Right lobe of liver (tissue), 6 donors: ENCODE measurements around the gene ITPR2. TPM values are rescaled to one million over a fixed set of nuclear protein-coding genes. Genes with fewer than 3 reads are reported as not detected.

Source experiments
- ATAC-seq, 4 donors: fragments of 200-7000 bp; cut with Tn5 transposase; one replicate each; pipeline ENCODE4 v1.9.1; 2020; ENCODE audit warnings: mild to moderate bottlenecking in 4 of 4, moderate library complexity in 4 of 4
- DNase-seq, 3 donors: peaks; one replicate each; pipeline ENCODE4 v3.0.0-alpha.2; 2020
- H3K27ac ChIP-seq, 3 donors: fragments of 200-600 bp; one replicate each; pipeline ENCODE4 v1.8.0; 2022
- H3K27me3 ChIP-seq, 2 donors: fragments of 200-600 bp; one replicate each; pipeline ENCODE4 v1.8.0; 2022
- H3K36me3 ChIP-seq, 4 donors: fragments of 200-600 bp; sonication (generic) in 1 of 4; one replicate each; pipeline versions ENCODE4 v1.5.1 to v1.8.0; 2017 to 2022; ENCODE audit warnings: control low read depth in 1 of 4
- H3K4me1 ChIP-seq, 4 donors: fragments of 200-600 bp; sonication (generic) in 1 of 4; one replicate each; pipeline versions ENCODE4 v1.5.1 to v1.8.0; 2017 to 2022; ENCODE audit warnings: control low read depth in 1 of 4
- H3K4me3 ChIP-seq, 3 donors: fragments of 200-600 bp; one replicate each; pipeline ENCODE4 v1.8.0; 2022
- H3K9me3 ChIP-seq, 4 donors: fragments of 200-600 bp; sonication (generic) in 1 of 4; one replicate each; pipeline versions ENCODE4 v1.5.1 to v1.8.0; 2017 to 2022; ENCODE audit warnings: control low read depth in 1 of 4
- POLR2A ChIP-seq: fragments of 450-650 bp; IDR thresholded peaks from one replicate; pipeline ENCODE4 v1.6.1; 2017; ENCODE audit warnings: antibody characterized with exemption, mild to moderate bottlenecking
- WGBS: methylation state at CpG from one replicate; pipeline ENCODE4 v1.1.6; 2018; ENCODE audit warnings: low coverage, low lambda C conversion rate; ENCODE audit not compliant: insufficient coverage; ENCODE audit errors: missing lambda C conversion rate; 5-methylcytosine and 5-hydroxymethylcytosine counted together
- intact Hi-C, 2 donors: fragments of 100-400 bp; cut with DNase I; formaldehyde crosslinking; loops; one replicate each; pipeline versions ENCODE4 v1.11.2 to v1.14.1; 2022
- total RNA-seq, 6 experiments: library from RNA; depleted of rRNA in 2 of 6; stranded (reverse); fragments of >200 nt in 2 of 6; fragmentation: NEBNext Ultra II Directional in 3 of 6; extraction: Animal tissue kit (Norgen Biotek cat#: 25700) in 3 of 6; gene quantifications; one replicate each; pipeline versions ENCODE4 v1.1.0 to v1.2.4, GENCODE V29; 2016 to 2023
- TF ChIP-seq, protein P1 (sequence below), 4 donors: fragments of 200-600 bp in 3 of 4; fragments of 450-650 bp in 1 of 4; IDR thresholded peaks; one replicate each; pipeline versions ENCODE4 v1.5.1 to v1.8.0; 2016 to 2022; ENCODE audit warnings: antibody characterized with exemption in 4 of 4, mild to moderate bottlenecking in 2 of 4
- donor health status: DM: no; HTN: yes; CAD: no.
- donor health status: DM: no; HTN: no; CAD: no.
- donor health status: DM: no; HTN: no; CAD: no.
- donor health status: DM: no; HTN: yes; CAD: no.
- donor health status: DM: no; HTN: yes; CAD: no.

Gene ITPR2
- total RNA-seq, 6 experiments from 2014 or later: 39.3 to 114 (median 57.2) TPM

DNA sequence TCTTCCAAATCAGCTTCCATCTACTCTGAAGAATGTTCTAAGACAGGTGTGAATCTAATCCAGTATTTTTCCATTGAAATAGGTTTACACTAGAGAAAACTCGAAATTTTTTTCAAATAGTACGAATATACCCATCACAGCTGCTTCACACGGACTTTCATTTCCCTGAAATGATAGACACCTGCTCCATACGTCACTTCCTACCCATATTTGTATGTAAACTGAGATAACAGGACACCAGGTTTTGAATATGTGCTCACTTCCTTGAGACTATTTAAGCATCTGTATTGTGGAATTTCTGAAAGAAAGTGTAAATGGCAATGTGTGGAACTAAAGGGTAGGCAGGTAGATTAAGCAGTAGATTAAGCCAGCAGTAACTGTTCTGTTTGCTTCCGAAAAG lies 13.4 kb upstream of the ITPR2 start:
- intact Hi-C loops: no loop called here
- no peaks in the 10 kb centered on the region for H3K9me3 ChIP-seq
- H3K27ac ChIP-seq: no peak overlapping the region
- H3K4me1 ChIP-seq: peaks cover 0 to 21% (median 4%) of the 10 kb centered on the region in 4 donors
- H3K36me3 ChIP-seq: no peaks in the 10 kb centered on the region
- 62% methylated on average over 5 of the region's 5 CpGs for WGBS
- ATAC-seq: no peak
- DNase-seq: no peak
- TF ChIP-seq, protein P1, sequence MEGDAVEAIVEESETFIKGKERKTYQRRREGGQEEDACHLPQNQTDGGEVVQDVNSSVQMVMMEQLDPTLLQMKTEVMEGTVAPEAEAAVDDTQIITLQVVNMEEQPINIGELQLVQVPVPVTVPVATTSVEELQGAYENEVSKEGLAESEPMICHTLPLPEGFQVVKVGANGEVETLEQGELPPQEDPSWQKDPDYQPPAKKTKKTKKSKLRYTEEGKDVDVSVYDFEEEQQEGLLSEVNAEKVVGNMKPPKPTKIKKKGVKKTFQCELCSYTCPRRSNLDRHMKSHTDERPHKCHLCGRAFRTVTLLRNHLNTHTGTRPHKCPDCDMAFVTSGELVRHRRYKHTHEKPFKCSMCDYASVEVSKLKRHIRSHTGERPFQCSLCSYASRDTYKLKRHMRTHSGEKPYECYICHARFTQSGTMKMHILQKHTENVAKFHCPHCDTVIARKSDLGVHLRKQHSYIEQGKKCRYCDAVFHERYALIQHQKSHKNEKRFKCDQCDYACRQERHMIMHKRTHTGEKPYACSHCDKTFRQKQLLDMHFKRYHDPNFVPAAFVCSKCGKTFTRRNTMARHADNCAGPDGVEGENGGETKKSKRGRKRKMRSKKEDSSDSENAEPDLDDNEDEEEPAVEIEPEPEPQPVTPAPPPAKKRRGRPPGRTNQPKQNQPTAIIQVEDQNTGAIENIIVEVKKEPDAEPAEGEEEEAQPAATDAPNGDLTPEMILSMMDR (IDR thresholded peaks at IDR 0.05): no peak
- H3K4me3 ChIP-seq: no peak overlapping the region
- no peaks in the 10 kb centered on the region for H3K27me3 ChIP-seq

DNA sequence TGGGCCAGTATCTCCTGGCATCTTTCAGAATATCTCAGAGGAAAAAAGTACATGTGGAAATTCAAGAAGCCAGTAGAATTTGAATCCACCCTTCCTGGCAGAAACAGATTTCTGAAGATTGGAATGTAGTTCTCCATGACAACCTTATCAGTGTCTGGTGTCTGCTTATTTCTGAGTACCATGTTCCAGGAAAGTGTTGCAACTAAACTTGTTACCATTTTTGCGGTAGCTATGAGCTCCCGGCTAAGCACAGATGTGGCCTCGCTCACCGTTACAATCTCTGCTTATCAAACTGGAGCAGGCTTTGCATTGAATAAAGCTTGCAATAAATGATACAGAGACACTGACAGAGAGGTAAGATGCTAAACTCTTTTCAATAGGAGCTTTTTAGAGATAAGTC lies 13.0 kb upstream of the ITPR2 start:
- WGBS: 8% methylated on average over 4 of the region's 4 CpGs
- TF ChIP-seq, protein P1 (IDR thresholded peaks at IDR 0.05): no peak
- no peak for TF ChIP-seq POLR2A
- intact Hi-C loops: no loop called here
- no peaks in the 10 kb centered on the region for H3K9me3 ChIP-seq
- no peak overlapping the region for H3K4me3 ChIP-seq
- H3K36me3 ChIP-seq: no peaks in the 10 kb centered on the region
- DNase-seq (no peak), ATAC-seq (peak; percentile 74 to 84 (median 82))
- peaks cover 0 to 21% (median 4%) of the 10 kb centered on the region in 4 donors for H3K4me1 ChIP-seq
- H3K27me3 ChIP-seq: no peaks in the 10 kb centered on the region
- no peak overlapping the region for H3K27ac ChIP-seq

DNA sequence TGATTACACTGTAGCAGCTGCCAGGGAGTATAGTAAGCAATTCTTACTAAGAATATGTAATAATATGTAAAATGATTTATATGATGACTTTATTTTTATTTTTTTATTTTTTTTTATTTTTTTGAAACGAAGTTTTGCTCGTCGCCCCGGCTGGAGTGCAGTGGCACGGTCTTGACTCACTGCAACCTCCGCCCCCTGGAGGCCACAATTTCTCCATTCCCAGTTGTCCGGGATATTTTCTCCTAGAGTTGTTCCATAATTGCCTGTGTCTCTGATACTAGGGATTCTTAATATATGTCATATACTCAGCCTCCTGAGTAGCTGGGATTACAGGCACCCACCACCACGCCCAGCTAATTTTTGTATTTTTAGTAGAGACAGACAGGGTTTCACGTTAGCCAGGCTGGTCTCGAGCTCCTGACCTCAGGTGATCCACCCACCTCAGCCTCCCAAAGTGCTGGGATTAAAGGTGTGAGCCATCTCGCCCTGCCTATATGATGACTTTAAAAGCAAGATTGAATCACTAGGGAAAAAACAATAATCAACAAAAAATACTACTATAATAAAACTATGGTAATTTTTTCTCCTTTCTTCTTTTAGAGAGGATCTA lies 12.2 kb upstream of the ITPR2 start:
- TF ChIP-seq POLR2A: no peak
- TF ChIP-seq, protein P1 (IDR thresholded peaks at IDR 0.05): peak; percentile 56 to 81 (median 74)
- intact Hi-C loops: no loop called here
- Histone ChIP-seq H3K4me1 (peaks cover 0 to 21% (median 4%) of the 10 kb centered on the region in 4 donors), H3K27me3 (no peaks in the 10 kb centered on the region), H3K9me3 (no peaks in the 10 kb centered on the region), H3K36me3 (no peaks in the 10 kb centered on the region), H3K27ac (no peak overlapping the region), H3K4me3 (peak overlapping the region in 1 of 3 donors; percentile 11)
- ATAC-seq: peak; percentile 87 to 90 (median 89)
- DNase-seq: peak; percentile 65 to 71 (median 65)
- 23% methylated on average over 11 of the region's 11 CpGs for WGBS

DNA sequence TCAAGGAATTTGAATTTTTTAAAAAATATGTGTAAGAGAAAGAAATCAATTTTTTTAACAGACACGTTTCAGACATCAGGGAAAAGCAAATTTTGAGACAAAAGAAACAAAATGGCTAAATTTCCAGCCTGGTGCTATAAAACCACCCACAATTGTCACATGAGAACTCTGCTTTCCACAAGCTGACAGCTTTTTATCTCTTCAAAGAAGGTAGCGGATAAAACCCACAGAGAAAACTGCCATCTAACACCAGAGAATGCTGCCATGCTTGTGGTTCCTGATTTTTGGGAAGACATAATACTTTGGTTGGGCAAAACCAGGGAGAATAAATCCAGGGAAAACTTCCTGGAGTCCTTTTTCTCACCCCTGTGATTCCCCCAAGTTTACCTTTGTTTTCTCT lies 10.3 kb upstream of the ITPR2 start:
- Histone ChIP-seq H3K27me3 (no peaks in the 10 kb centered on the region), H3K4me1 (peaks cover 0 to 21% (median 4%) of the 10 kb centered on the region in 4 donors), H3K27ac (no peak overlapping the region), H3K9me3 (no peaks in the 10 kb centered on the region), H3K4me3 (no peak overlapping the region), H3K36me3 (no peaks in the 10 kb centered on the region)
- TF ChIP-seq POLR2A: no peak
- TF ChIP-seq, protein P1 (IDR thresholded peaks at IDR 0.05): no peak
- no peak for DNase-seq
- intact Hi-C loops: no loop called here
- no peak for ATAC-seq
- 89% methylated on average over 2 of the region's 2 CpGs for WGBS
